Smooth muscle cell (in vitro differentiated cells): ENCODE measurements around the gene HAGHL. TPM values are rescaled to one million over a fixed set of nuclear protein-coding genes. Genes with fewer than 3 reads are reported as not detected.
A peak's percentile ranks its signal among the peaks of the same experiment; 100 is the strongest.

Source experiments
- DNase-seq: peaks from one replicate; lab custom pipeline; 2025; ENCODE audit not compliant: unreplicated experiment; lab: John Stamatoyannopoulos, UW
- H2AFZ ChIP-seq: fragments of 200-600 bp; sonication (generic); 2 replicates; pipeline ENCODE4 v1.6.0; 2016; ENCODE audit warnings: antibody characterized with exemption, low read depth, mild to moderate bottlenecking
- H3F3A ChIP-seq: fragments of 200-600 bp; sonication (generic); 2 replicates; pipeline ENCODE4 v1.6.0; 2017; ENCODE audit warnings: antibody characterized with exemption, low read depth
- H3K27ac ChIP-seq: fragments of 200-600 bp; sonication (generic); 2 replicates; pipeline ENCODE4 v1.5.1; 2016; ENCODE audit warnings: low read depth, mild to moderate bottlenecking
- H3K27me3 ChIP-seq: fragments of 200-600 bp; sonication (generic); 2 replicates; pipeline ENCODE4 v1.6.1; 2016; ENCODE audit warnings: low read depth, mild to moderate bottlenecking
- H3K36me3 ChIP-seq: fragments of 200-600 bp; sonication (generic); 2 replicates; pipeline ENCODE4 v1.5.1; 2016; ENCODE audit warnings: low read depth
- H3K4me1 ChIP-seq: fragments of 200-600 bp; sonication (generic); 2 replicates; pipeline ENCODE4 v1.5.1; 2016; ENCODE audit warnings: low read depth
- H3K4me2 ChIP-seq: fragments of 200-600 bp; sonication (generic); 2 replicates; pipeline ENCODE4 v1.6.0; 2016; ENCODE audit warnings: mild to moderate bottlenecking
- H3K4me3 ChIP-seq: fragments of 200-600 bp; sonication (generic); 2 replicates; pipeline ENCODE4 v1.5.1; 2016; ENCODE audit warnings: mild to moderate bottlenecking
- H3K79me2 ChIP-seq: fragments of 200-600 bp; sonication (generic); 2 replicates; pipeline ENCODE4 v1.6.0; 2016; ENCODE audit warnings: low read depth, mild to moderate bottlenecking
- H3K9ac ChIP-seq: fragments of 200-600 bp; sonication (generic); 2 replicates; pipeline ENCODE4 v1.6.0; 2016; ENCODE audit warnings: low read depth
- H3K9me3 ChIP-seq: fragments of 200-600 bp; sonication (generic); replicated peaks from 2 replicates; pipeline ENCODE4 v1.5.1; 2016; ENCODE audit warnings: low read depth
- H4K20me1 ChIP-seq: fragments of 200-600 bp; sonication (generic); 2 replicates; pipeline ENCODE4 v1.6.0; 2016; ENCODE audit warnings: low read depth
- WGBS: methylation state at CpG from one replicate; pipeline ENCODE4 v1.1.7; 2016; ENCODE audit warnings: low lambda C conversion rate; 5-methylcytosine and 5-hydroxymethylcytosine counted together
- polyA plus RNA-seq: library from polyadenylated mRNA; unstranded; fragments of >200 nt; fragmentation: Nextera tagmentation; extraction: Ambion mirVana; gene quantifications from 2 replicates; pipeline ENCODE4 v1.2.1, GENCODE V29; 2016
- total RNA-seq: library from RNA; depleted of rRNA; stranded (reverse); fragments of >200 nt; gene quantifications from 2 replicates; pipeline ENCODE4 v1.2.3, GENCODE V29; 2014
- TF ChIP-seq, protein P1 (sequence below): fragments of 200-600 bp; sonication (generic); IDR thresholded peaks from 2 replicates; pipeline ENCODE4 v1.5.1; 2017; ENCODE audit warnings: borderline replicate concordance, mild to moderate bottlenecking, antibody characterized with exemption; ENCODE audit not compliant: insufficient read depth, poor library complexity, severe bottlenecking

HAGHL gene
- total and polyA plus RNA-seq, 2 experiments from 2014 or later, result 3.2 to 23.1 TPM

DNA sequence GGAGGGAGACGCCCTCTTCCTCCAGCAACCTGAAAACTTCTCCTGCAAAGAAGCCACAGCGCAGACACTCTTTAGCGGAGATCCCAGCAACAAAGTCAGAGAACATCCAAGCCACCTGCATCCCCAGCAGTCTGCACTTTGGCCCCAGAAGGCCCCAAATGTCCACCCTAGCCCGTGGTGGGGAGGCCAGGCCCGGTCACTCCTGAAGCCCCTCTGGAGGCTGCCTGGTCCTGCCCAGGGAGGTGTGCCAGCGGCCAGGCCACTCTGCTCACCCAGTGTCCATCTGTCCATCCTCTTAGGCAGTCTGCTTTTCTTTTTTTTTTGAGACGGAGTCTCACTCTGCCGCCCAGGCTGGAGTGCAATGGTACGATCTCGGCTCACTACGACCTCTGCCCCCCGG is 5.4 kb downstream of the HAGHL start:
- WGBS, result 98% methylated on average over 12 of the region's 12 CpGs
- H3K9me3 ChIP-seq, result no peaks in the 10 kb centered on the region
- H3K4me3 ChIP-seq, result no peak overlapping the region
- H3F3A ChIP-seq, result no peaks in the 10 kb centered on the region
- H3K4me2 ChIP-seq, result no peak overlapping the region
- no peak overlapping the region for H3K27ac ChIP-seq
- no peaks in the 10 kb centered on the region for H3K79me2 ChIP-seq
- no peak for DNase-seq
- no peaks in the 10 kb centered on the region for H4K20me1 ChIP-seq
- H2AFZ ChIP-seq, result no peak overlapping the region
- peaks cover 9% of the 10 kb centered on the region for H3K4me1 ChIP-seq
- TF ChIP-seq, protein P1, sequence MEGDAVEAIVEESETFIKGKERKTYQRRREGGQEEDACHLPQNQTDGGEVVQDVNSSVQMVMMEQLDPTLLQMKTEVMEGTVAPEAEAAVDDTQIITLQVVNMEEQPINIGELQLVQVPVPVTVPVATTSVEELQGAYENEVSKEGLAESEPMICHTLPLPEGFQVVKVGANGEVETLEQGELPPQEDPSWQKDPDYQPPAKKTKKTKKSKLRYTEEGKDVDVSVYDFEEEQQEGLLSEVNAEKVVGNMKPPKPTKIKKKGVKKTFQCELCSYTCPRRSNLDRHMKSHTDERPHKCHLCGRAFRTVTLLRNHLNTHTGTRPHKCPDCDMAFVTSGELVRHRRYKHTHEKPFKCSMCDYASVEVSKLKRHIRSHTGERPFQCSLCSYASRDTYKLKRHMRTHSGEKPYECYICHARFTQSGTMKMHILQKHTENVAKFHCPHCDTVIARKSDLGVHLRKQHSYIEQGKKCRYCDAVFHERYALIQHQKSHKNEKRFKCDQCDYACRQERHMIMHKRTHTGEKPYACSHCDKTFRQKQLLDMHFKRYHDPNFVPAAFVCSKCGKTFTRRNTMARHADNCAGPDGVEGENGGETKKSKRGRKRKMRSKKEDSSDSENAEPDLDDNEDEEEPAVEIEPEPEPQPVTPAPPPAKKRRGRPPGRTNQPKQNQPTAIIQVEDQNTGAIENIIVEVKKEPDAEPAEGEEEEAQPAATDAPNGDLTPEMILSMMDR, result no peak
- no peaks in the 10 kb centered on the region for H3K27me3 ChIP-seq
- no peak overlapping the region for H3K9ac ChIP-seq
- H3K36me3 ChIP-seq, result no peaks in the 10 kb centered on the region

DNA sequence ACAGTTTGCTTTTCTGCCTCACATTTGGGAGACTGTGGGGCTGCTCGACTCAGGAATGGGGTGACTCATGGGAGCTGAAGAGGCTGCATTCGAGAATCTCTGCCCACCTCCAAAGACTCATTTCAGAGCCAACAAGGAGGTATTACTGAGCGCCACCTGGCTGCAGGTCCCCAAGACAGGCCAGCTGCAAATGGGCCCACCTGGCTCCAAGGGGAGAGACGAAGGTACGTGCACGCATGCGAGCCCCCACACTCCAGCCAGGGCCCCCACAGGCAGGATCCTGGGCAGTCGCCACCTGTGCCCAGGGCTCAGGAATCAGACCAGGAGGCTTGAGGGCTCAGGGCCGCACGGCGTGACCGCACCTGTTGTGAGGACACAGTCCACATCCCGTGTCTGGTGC is 6.0 kb downstream of the HAGHL start:
- WGBS, result 95% methylated on average over 13 of the region's 13 CpGs

DNA sequence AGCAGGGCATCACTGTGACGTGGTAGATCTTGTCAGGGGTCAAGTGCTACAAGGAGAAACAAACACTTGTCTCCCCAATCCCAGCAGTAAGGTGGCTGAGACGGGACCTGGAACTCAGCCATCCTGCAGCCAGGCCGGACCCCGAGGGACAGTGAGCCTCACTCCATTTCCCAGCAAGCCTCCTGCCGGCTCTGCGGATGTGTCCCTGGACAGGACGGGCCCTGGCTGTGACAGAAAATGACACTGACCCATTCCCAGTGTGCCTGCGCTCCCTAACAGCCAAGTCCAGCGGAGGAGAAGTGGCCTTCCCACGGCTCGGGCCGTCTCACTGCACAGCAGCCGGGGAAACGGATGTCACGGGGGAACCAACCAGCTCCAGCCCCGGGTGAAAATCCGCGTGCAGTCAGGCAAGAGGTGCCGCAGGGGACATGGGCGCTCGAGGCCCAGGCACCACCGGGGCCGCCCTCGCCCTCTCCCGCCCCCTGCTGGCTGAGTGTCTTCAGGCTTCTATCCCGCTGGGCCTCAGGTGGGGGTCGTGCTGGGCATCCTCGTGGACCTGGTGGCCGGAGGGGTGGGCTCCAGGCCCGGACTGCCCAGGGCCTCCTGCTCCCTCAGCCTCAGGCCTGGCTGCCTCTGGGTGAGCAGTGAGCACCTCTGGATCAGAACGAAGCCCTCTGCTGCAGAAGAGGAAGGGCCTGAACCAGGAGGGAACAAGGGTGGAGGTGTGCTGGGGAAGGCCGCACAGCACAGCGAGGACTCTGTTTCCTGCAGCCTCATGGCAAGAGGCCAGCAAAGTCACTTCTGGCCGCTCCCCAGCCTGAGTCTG is 6.7 kb downstream of the HAGHL start:
- Histone ChIP-seq H3K9me3 (no peaks in the 10 kb centered on the region), H3K36me3 (no peaks in the 10 kb centered on the region), H3K4me1 (peaks cover 1% of the 10 kb centered on the region), H3K4me2 (no peak overlapping the region), H3K27me3 (no peaks in the 10 kb centered on the region), H3K9ac (no peak overlapping the region), H4K20me1 (no peaks in the 10 kb centered on the region), H2AFZ (no peak overlapping the region), H3F3A (no peaks in the 10 kb centered on the region), H3K27ac (no peak overlapping the region), H3K4me3 (no peak overlapping the region), H3K79me2 (no peaks in the 10 kb centered on the region)
- TF ChIP-seq, protein P1, result peak; percentile 29
- 91% methylated on average over 34 of the region's 34 CpGs for WGBS
- DNase-seq, result no peak

More for the DNA sequence above, 6.0 kb downstream of the HAGHL start:
- no peak overlapping the region for H3K4me3 ChIP-seq
- no peak overlapping the region for H3K27ac ChIP-seq
- H3K36me3 ChIP-seq, result no peaks in the 10 kb centered on the region
- TF ChIP-seq, protein P1, result no peak
- no peak overlapping the region for H3K4me2 ChIP-seq
- no peak overlapping the region for H3K9ac ChIP-seq
- no peaks in the 10 kb centered on the region for H3K9me3 ChIP-seq
- H3K79me2 ChIP-seq, result no peaks in the 10 kb centered on the region
- peaks cover 4% of the 10 kb centered on the region for H3K4me1 ChIP-seq
- DNase-seq, result no peak
- no peaks in the 10 kb centered on the region for H3K27me3 ChIP-seq
- H2AFZ ChIP-seq, result no peak overlapping the region
- H3F3A ChIP-seq, result no peaks in the 10 kb centered on the region
- H4K20me1 ChIP-seq, result no peaks in the 10 kb centered on the region
